Fibroblast of mammary gland (primary cell): ENCODE data around the gene MAP2.

ENCODE experiments used
- DNase-seq: peaks from one replicate; pipeline ENCODE4 v3.0.0-alpha.2; 2010; ENCODE audit warnings: low read depth
- H3K4me3 ChIP-seq: 2 replicates; pipeline ENCODE4 v1.5.1; 2011; ENCODE audit warnings: low read depth, mild to moderate bottlenecking, low read length, moderate library complexity; ENCODE audit not compliant: control insufficient read depth
- CTCF ChIP-seq: conservative IDR thresholded peaks from 2 replicates; pipeline ENCODE4 v1.5.1; 2011; ENCODE audit warnings: low read depth, low read length, inconsistent platforms; ENCODE audit not compliant: control insufficient read depth, insufficient read depth

Gene MAP2

GRCh38 chr2:209771474-209772289 is 347.8 kb downstream of the MAP2 start, which contains the start of gene UNC80:
UNC80 (plus strand) TSS chr2:209771832; CDS start chr2:209772073, 241 bp downstream.
- DNase-seq = peak; percentile 40
- H3K4me3 ChIP-seq = peak within 1 kb of the TSS; percentile 20
- no peak for TF ChIP-seq CTCF

- no peak for TF ChIP-seq CTCF
- no peak overlapping the region for H3K4me3 ChIP-seq
- DNase-seq = no peak
Measured at GRCh38 chr2:209772290-209772685, 348.4 kb downstream of the MAP2 start.

- no peak for DNase-seq
Measured at GRCh38 chr2:209773377-209773776, 349.5 kb downstream of the MAP2 start.

More at GRCh38 chr2:209773377-209773776, 349.5 kb downstream of the MAP2 start:
- H3K4me3 ChIP-seq = no peak overlapping the region
- no peak for TF ChIP-seq CTCF
